ENCODE data around the gene CBLB. TPM values are rescaled to one million over a fixed set of nuclear protein-coding genes. Genes with fewer than 3 reads are reported as not detected.

Gene CBLB
- total and polyA plus RNA-seq, 9 of the 15 experiments (the other 6 are each of a cell fraction or from before 2014, with no cell fraction given): 1.8 to 8.1 (median 5.3) TPM

DNA sequence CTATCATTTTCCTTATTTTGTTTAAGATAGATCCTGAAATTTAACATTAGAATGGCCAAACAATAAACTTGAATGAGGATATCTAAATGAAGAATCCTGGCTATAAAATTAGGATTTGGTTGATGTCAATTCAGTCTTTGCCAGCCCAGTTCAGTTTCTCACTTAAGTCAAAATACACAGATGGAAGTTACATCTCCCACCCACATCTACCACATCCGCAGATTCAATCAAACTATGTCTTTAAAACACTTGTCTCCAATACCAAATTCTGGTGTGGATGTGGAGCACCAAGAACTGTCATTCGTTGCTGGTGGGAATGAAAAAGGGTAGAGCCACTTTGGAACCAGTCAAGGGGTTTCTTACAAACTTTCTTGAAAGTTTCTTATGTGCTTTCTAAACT is 18.2 kb downstream of the CBLB start (continued):
- TF ChIP-seq, protein P1, sequence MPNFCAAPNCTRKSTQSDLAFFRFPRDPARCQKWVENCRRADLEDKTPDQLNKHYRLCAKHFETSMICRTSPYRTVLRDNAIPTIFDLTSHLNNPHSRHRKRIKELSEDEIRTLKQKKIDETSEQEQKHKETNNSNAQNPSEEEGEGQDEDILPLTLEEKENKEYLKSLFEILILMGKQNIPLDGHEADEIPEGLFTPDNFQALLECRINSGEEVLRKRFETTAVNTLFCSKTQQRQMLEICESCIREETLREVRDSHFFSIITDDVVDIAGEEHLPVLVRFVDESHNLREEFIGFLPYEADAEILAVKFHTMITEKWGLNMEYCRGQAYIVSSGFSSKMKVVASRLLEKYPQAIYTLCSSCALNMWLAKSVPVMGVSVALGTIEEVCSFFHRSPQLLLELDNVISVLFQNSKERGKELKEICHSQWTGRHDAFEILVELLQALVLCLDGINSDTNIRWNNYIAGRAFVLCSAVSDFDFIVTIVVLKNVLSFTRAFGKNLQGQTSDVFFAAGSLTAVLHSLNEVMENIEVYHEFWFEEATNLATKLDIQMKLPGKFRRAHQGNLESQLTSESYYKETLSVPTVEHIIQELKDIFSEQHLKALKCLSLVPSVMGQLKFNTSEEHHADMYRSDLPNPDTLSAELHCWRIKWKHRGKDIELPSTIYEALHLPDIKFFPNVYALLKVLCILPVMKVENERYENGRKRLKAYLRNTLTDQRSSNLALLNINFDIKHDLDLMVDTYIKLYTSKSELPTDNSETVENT (CRISPR knock-in tag; IDR thresholded peaks at IDR 0.05): no peak

DNA sequence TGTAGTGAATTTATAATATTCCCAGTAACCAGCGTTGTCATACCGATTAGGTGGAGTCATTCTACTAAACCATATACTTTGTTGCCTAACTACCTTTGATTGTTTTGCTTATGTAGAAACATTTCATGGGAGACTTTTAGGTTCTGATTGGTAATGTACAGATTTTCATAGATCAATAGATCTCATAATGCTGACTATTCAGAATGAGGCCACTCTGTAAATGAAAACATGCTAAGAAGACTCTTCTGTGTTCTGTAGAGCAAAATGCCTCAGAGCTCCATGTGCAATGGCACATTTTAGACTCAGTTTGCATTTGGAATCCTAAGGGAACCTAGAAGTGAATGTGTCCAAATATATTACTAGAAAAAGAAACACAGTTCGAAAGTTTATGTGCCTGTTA is 20.0 kb downstream of the CBLB start:
- Histone ChIP-seq H3K4me1 (replicated peaks in 1 of 2; ENCODE audit: control insufficient read depth in 2 of 2, insufficient read depth in 2 of 2, low read length in 2 of 2) (no peaks in the 10 kb centered on the region), H3K79me2 (ENCODE audit: control insufficient read depth, insufficient read depth, low read length) (no peaks in the 10 kb centered on the region), H3K27me3 (ENCODE audit: control insufficient read depth in 2 of 2, insufficient read depth in 2 of 2, low read length in 2 of 2) (no peaks in the 10 kb centered on the region), H2AFZ (ENCODE audit: low read depth, low read length) (no peak overlapping the region), H3K9me1 (ENCODE audit: control insufficient read depth, insufficient read depth, low read length) (no peaks in the 10 kb centered on the region), H4K20me1 (replicated peaks; ENCODE audit: control insufficient read depth, insufficient read depth, low read length) (no peaks in the 10 kb centered on the region), H3K4me3 (no peak overlapping the region), H3K4me2 (ENCODE audit: insufficient read depth, low read length) (no peak overlapping the region), H3K36me3 (ENCODE audit: control insufficient read depth, insufficient read depth, low read length) (no peaks in the 10 kb centered on the region), H3K9me3 (replicated peaks; ENCODE audit: control insufficient read depth, insufficient read depth, low read depth, low read length) (no peaks in the 10 kb centered on the region), H3K27ac (ENCODE audit: extremely low read depth, low read depth, low read length) (no peak overlapping the region), H3K9ac (ENCODE audit: insufficient read depth in 1 of 2, low read depth in 2 of 2, low read length in 2 of 2) (no peak overlapping the region)
- no peak for ATAC-seq
- ChIA-PET POLR2A (no interaction called here), CTCF (ENCODE audit: low intra/inter-chr PET ratio) (no interaction called here)
- WGBS (ENCODE audit: insufficient coverage, low coverage, missing lambda C conversion rate): 79% methylated on average over 3 of the region's 3 CpGs
- in situ Hi-C loops (cut with MboI) (no loop called here), intact Hi-C loops (cut with micrococcal nuclease) (no loop called here)
- no TSS peak for BruUV-seq (replicated peaks)
- no peak for DNase-seq (ENCODE audit: extremely low read depth in 1 of 4, low spot score in 3 of 4)
- FAIRE-seq: no peak
- no peak for TF ChIP-seq NBN (IDR thresholded peaks at IDR 0.05; ENCODE audit: low read depth)
- no peak for TF ChIP-seq RBM25 (IDR thresholded peaks at IDR 0.05; ENCODE audit: low read depth, low read length, severe bottlenecking)
- TF ChIP-seq, protein P2, sequence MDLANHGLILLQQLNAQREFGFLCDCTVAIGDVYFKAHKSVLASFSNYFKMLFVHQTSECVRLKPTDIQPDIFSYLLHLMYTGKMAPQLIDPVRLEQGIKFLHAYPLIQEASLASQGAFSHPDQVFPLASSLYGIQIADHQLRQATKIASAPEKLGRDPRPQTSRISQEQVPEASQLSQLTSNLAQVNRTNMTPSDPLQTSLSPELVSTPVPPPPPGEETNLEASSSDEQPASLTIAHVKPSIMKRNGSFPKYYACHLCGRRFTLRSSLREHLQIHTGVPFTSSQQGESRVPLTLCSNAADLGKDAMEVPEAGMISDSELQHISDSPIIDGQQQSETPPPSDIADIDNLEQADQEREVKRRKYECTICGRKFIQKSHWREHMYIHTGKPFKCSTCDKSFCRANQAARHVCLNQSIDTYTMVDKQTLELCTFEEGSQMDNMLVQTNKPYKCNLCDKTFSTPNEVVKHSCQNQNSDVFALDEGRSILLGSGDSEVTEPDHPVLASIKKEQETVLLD (IDR thresholded peaks at IDR 0.05): no peak
- no peak for TF ChIP-seq ETS2 (tag; IDR thresholded peaks at IDR 0.05; ENCODE audit: borderline replicate concordance, poor library complexity, severe bottlenecking)
- no peak for TF ChIP-seq IRF2 (CRISPR knock-in tag; IDR thresholded peaks at IDR 0.05)
- TF ChIP-seq TBP (optimal IDR thresholded peaks at IDR 0.05; ENCODE audit: low read depth, low read length): no peak
- no peak for TF ChIP-seq FOSL1 (tag; conservative IDR thresholded peaks at IDR 0.05)
- no peak for TF ChIP-seq MCM7 (IDR thresholded peaks at IDR 0.05)
- no peak for TF ChIP-seq SP2 (IDR thresholded peaks at IDR 0.05; ENCODE audit: extremely low read depth, low read depth, low read length, poor library complexity, severe bottlenecking)
- TF ChIP-seq, protein P3, sequence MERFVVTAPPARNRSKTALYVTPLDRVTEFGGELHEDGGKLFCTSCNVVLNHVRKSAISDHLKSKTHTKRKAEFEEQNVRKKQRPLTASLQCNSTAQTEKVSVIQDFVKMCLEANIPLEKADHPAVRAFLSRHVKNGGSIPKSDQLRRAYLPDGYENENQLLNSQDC (CRISPR knock-in tag; IDR thresholded peaks at IDR 0.05): no peak
- no peak for TF ChIP-seq ASH1L (IDR thresholded peaks at IDR 0.05; ENCODE audit: borderline replicate concordance, low read depth, partially characterized antibody)
- no peak for TF ChIP-seq NR3C1 (CRISPR knock-in tag; IDR thresholded peaks at IDR 0.05)
- TF ChIP-seq, protein P4, sequence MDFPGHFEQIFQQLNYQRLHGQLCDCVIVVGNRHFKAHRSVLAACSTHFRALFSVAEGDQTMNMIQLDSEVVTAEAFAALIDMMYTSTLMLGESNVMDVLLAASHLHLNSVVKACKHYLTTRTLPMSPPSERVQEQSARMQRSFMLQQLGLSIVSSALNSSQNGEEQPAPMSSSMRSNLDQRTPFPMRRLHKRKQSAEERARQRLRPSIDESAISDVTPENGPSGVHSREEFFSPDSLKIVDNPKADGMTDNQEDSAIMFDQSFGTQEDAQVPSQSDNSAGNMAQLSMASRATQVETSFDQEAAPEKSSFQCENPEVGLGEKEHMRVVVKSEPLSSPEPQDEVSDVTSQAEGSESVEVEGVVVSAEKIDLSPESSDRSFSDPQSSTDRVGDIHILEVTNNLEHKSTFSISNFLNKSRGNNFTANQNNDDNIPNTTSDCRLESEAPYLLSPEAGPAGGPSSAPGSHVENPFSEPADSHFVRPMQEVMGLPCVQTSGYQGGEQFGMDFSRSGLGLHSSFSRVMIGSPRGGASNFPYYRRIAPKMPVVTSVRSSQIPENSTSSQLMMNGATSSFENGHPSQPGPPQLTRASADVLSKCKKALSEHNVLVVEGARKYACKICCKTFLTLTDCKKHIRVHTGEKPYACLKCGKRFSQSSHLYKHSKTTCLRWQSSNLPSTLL (IDR thresholded peaks at IDR 0.05): no peak
- TF ChIP-seq FOXP1 (CRISPR knock-in tag; IDR thresholded peaks at IDR 0.05): no peak

Data from K562 (cell line).